Stimulated activated CD4-positive, alpha-beta T cell treated with anti-CD3 and anti-CD28 coated beads, TNF-alpha, amount 100 ng/mL, for 48 hours (primary cell): Measurements from ENCODE around the gene CTIF.

Experiments
- DNase-seq, 3 donors: peaks; one replicate each; pipeline ENCODE4 v3.0.0-alpha.2; 2020; ENCODE audit warnings: low read depth in 3 of 3

The CTIF gene

DNA sequence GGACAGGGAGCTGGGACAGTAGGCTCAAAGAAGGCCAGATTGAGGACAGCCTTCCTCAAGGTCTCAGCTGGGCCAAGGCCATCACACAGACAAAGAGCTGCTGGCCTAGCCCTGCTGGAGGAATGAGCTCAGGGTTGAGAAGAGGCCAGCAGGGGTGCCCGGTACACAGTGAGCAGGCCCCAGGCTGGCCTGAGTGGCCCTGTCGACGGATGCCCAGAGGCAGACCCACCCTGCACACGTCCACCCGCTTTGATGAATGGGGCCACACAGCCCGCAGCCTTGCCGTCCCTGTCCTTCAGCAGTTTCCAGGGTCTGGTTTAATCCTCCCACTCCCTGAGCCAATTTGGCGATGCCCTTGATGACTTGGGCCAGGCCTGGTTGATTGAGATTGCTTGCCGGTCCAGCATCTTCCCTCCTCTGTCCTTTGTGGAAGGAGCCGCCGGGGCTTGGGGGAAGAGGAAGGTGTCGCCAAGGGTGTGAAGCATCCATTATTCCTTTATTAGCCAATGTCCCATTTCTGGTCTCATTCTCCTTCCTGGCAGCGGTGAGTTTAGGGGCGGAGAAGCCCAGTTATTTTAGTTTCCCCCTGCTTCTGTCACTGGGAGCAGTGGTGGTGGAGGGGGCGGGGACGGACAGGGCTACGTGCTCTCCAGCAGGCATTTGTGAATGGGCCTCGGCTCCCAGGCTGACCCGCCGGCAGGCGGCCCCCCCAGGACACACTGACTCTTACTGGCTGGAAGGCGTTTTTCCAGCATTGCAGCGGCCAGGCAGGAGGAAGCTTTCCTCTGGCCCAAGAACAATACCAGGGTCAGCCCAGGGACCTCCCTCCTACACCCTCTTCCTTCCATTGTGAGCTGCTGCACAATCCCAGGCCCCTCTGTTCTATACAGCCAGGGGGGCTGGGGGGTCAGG lies 141.8 kb downstream of the CTIF start:
- DNase-seq: no peak

DNA sequence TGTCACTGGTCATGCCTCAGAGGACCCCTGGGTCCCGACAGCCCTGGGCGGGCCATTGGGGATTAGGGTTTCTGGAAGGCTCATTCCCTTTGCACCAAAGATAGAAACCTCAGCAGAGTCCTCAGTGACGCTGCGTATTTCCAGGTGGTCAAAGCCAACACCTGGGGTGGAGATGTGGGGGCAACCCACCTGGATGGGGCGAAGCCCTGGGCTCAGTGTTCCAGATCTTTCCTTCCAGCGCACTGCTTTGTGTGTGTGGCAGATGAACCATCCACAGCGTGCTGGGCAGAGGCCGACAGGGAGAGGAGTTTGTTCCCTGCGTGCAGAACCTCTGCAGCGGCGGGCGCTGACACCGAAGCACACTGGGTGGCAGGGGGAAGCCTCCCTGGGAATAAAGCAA lies 143.9 kb downstream of the CTIF start:
- no peak for DNase-seq

DNA sequence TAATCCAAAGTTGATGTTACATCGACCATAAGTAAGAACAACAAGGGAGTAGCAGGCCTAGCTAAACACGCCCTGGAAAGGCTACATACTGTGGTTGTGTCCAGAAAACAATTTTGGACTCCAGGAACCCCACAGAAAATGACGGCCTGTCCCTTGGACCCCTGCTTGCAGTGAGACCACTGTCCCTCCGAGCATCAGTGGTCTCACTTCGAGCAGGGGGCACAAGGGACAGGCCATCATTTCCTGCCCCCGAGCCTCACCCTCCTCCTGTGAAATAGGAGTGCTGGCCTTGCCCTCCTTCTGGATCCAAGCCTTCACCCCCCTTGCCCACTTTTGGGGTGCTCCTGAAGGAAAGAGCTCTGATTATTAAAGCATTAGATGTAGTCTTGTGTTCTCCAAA lies 144.4 kb downstream of the CTIF start:
- DNase-seq: no peak

DNA sequence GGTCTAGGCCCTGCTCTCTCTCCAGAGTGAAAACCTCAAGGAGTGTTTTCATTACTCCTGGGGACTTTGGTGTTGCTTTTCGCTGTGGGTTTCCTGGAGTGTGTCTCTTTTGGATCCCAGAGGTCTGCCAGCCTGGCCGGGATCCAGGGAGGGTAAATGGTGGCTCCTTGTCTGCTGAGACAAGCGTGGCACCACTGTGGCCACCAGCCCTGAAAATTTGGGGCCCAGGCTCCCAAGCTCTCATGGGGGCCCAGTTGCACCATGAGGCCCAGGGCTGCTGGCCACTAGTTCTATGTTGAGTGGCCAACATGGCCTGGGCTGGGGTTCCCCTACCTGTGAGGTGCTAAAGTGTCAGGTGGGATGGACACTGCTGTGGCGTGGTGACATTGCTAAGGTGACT lies 144.8 kb downstream of the CTIF start:
- DNase-seq: no peak

- DNase-seq: no peak
These were observed 148.7 kb downstream of the CTIF start for GRCh38 chr18:48687346-48688042.

DNA sequence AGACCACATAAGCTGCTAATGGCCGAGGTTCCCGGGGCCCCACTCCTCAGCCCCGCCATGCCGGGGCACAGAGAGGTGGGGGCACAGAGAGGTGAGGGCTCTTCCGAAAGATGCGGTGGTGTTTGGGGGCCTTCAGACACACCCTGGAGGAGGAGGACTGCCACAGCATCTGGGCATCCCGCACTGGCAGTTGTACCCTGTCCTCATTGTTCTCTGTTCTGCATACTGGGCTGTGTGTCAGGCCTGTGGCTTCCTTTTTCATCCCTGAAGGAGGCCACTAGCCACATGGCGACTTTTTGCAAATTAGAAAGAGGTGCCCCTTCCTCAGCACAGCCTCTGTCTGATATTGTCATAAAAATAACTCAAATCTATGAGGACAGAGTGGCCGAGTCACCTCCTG lies 150.1 kb downstream of the CTIF start:
- DNase-seq: no peak

GRCh38 chr18:48689548-48689947 lies 150.7 kb downstream of the CTIF start:
- no peak for DNase-seq

- no peak for DNase-seq
These were observed 151.7 kb downstream of the CTIF start for GRCh38 chr18:48690494-48690893.

DNA sequence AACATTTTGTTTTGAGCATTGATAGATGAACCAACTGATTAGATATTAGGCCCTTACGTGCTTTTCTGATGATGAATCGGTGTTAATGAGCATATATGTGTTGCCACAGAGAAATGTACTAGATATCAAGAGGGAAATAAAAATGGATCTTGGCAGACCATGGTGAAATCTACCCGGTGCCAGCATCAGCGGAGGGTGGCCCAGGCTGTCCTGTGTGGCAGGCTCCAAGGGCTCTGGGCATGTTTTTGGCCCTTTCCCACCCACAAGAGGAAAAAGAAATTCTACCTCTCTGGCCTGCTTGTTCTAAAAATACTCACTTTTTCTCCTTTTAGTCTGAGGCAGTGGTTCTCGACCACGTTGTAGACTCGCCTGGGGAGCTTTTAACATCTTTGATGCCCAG lies 154.2 kb downstream of the CTIF start:
- DNase-seq: no peak

- no peak for DNase-seq
These were observed 154.9 kb downstream of the CTIF start for GRCh38 chr18:48693625-48694262.

DNA sequence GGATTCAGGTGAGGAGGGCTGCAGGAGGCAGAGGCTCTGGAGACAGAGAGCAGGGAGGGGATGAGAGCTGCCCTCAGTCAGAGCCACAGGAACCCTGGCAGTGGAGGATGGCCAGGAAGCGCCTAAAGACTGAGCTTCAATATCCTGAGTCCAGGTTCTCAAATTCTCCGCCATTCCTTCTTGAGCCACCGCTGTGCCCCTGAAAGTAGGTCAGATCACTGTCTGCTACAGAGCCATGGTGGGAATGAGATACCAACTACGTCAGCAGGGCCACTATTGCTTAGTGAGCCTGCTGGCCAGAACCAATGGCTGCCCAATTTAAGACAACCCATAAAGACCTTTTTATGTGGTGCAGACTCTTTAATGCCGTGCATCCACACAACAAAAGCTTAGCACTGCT lies 155.5 kb downstream of the CTIF start:
- no peak for DNase-seq

DNA sequence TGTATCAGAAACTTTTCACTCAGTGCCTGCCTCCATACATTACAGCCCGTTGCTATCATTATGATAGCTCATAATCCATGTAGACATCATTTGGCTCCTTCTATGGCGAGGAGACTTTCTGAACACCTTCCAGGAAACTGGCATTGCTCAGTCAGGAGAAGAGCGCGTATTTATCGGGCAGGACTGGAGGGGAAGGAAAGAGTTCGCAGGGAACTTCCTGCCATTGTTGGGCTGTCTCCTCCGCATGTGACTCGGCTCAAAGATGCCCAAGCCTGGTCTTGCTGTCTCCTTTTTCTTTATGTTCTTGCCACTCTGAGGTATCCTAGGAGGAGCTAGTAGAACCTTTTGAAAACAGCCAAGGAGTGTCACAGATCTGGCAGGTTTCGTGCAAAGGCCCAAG lies 156.8 kb downstream of the CTIF start:
- DNase-seq: no peak

GRCh38 chr18:48696218-48696617 lies 157.4 kb downstream of the CTIF start:
- DNase-seq: no peak

GRCh38 chr18:48697441-48697840 lies 158.6 kb downstream of the CTIF start:
- no peak for DNase-seq

- DNase-seq: no peak
These were observed 159.9 kb downstream of the CTIF start for GRCh38 chr18:48698707-48699106.

DNA sequence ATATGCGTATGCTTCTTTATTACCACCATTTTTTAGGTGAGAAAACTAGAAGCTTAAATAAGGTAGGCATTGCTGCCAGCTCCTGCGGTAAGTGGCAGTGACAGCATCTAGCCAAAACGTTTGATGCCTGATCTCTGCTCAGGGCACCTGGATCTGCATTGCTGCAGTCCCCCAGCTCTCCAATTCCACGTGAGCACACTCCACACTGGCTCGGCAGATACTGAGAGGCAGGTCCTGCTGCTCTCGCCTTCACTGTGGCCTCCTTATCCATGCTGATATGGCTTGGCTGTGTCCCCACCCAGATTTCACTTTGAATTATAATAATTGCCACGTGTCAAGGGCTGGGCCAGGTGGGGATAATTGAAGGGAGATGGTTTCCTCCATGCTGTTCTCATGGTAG lies 160.9 kb downstream of the CTIF start:
- DNase-seq: no peak

DNA sequence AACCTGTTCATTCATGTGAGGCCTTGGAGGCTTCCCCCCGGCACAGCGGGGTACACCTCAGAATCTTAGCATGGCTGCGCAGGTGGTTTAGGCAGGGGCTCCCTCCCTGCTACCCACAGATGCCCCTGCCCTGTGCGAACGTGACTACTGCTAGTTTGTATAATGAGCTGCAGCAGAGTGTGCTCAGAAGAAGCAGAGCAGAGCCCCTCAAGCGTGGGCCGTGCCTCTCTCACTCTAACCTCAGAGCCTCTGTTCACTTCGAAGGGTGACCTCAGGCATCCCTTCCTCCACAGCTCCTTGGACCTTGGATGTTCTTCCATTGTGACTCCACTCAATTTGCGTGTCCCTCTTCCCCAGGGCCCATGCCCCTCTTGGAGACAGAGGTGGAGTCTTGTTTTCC lies 161.6 kb downstream of the CTIF start:
- DNase-seq: no peak

GRCh38 chr18:48702346-48703027 lies 163.7 kb downstream of the CTIF start:
- no peak for DNase-seq

- DNase-seq: no peak
These were observed 164.2 kb downstream of the CTIF start for GRCh38 chr18:48703028-48703386.

- no peak for DNase-seq
These were observed 164.6 kb downstream of the CTIF start for GRCh38 chr18:48703418-48703817.

GRCh38 chr18:48705043-48705442 lies 166.2 kb downstream of the CTIF start:
- no peak for DNase-seq

- no peak for DNase-seq
These were observed 166.7 kb downstream of the CTIF start for GRCh38 chr18:48705531-48705930.
